Cardiac muscle cell (in vitro differentiated cells and primary cell): ENCODE data around the gene ZBTB46. TPM values are rescaled to one million over a fixed set of nuclear protein-coding genes. Genes with fewer than 3 reads are reported as not detected.

Experiments
- DNase-seq, 2 donors: peaks; one replicate each; pipeline versions ENCODE4 v3.0.0 to v3.0.0-alpha.2; 2010 to 2017; ENCODE audit warnings: low read depth in 1 of 2, low spot score in 1 of 2
- H3K27ac ChIP-seq: fragments of 200-600 bp; sonication (generic); 2 replicates; pipeline ENCODE4 v1.5.1; 2016
- H3K27me3 ChIP-seq: fragments of 200-600 bp; sonication (generic); 2 replicates; pipeline ENCODE4 v1.6.0; 2016; ENCODE audit warnings: control low read depth
- H3K36me3 ChIP-seq: fragments of 200-600 bp; sonication (generic); 2 replicates; pipeline ENCODE4 v1.5.1; 2016; ENCODE audit warnings: control low read depth
- H3K4me1 ChIP-seq: fragments of 200-600 bp; sonication (generic); 2 replicates; pipeline ENCODE4 v1.8.1; 2017; ENCODE audit warnings: low read depth, mild to moderate bottlenecking, mixed run types
- H3K4me3 ChIP-seq: fragments of 200-600 bp; sonication (generic); 2 replicates; pipeline ENCODE4 v1.5.1; 2016; ENCODE audit warnings: mild to moderate bottlenecking
- H3K9me3 ChIP-seq: fragments of 200-600 bp; sonication (generic); 2 replicates; pipeline ENCODE4 v1.5.1; 2017; ENCODE audit warnings: low read depth, mild to moderate bottlenecking, control low read depth
- polyA plus RNA-seq: library from polyadenylated mRNA; unstranded; fragments of >200 nt; fragmentation: Nextera tagmentation; extraction: Ambion mirVana; gene quantifications from 2 replicates; pipeline ENCODE4 v1.2.1, GENCODE V29; 2016
- total RNA-seq: library from RNA; depleted of rRNA; stranded (reverse); fragments of >200 nt; gene quantifications from 2 replicates; pipeline ENCODE4 v1.2.3, GENCODE V29; 2016
- TF ChIP-seq, protein P1 (sequence below): IDR thresholded peaks from 2 replicates; pipeline ENCODE4 v1.5.1; 2012; ENCODE audit warnings: low read depth, mild to moderate bottlenecking, low read length

ZBTB46 gene
- total and polyA plus RNA-seq, 2 experiments from 2014 or later: 24.1 to 53.4 TPM

DNA sequence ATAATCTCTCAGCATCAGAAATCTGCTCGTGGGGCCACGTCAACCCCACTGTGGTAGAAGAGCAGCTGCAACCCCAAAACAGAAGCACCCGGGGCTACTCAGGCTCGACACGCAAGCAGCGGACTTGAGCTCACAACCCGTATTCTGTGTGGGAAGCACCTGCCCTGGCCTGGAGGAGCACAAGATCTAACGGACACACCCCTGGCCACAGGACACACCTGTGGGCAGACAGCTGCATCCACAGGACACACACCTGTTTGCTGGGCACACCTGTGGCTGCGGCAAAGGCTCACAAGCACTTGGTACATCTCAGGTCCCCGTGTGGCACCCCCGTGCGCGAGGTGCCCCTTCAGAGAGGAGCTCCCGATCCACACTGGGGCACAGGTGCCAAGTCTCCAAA lies 36.5 kb downstream of the ZBTB46 start:
- Histone ChIP-seq H3K9me3 (no peaks in the 10 kb centered on the region), H3K27me3 (no peaks in the 10 kb centered on the region), H3K27ac (no peak overlapping the region), H3K36me3 (peaks cover 5% of the 10 kb centered on the region), H3K4me3 (no peak overlapping the region), H3K4me1 (peaks cover 10% of the 10 kb centered on the region)
- TF ChIP-seq, protein P1, sequence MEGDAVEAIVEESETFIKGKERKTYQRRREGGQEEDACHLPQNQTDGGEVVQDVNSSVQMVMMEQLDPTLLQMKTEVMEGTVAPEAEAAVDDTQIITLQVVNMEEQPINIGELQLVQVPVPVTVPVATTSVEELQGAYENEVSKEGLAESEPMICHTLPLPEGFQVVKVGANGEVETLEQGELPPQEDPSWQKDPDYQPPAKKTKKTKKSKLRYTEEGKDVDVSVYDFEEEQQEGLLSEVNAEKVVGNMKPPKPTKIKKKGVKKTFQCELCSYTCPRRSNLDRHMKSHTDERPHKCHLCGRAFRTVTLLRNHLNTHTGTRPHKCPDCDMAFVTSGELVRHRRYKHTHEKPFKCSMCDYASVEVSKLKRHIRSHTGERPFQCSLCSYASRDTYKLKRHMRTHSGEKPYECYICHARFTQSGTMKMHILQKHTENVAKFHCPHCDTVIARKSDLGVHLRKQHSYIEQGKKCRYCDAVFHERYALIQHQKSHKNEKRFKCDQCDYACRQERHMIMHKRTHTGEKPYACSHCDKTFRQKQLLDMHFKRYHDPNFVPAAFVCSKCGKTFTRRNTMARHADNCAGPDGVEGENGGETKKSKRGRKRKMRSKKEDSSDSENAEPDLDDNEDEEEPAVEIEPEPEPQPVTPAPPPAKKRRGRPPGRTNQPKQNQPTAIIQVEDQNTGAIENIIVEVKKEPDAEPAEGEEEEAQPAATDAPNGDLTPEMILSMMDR: no peak
- DNase-seq: no peak

DNA sequence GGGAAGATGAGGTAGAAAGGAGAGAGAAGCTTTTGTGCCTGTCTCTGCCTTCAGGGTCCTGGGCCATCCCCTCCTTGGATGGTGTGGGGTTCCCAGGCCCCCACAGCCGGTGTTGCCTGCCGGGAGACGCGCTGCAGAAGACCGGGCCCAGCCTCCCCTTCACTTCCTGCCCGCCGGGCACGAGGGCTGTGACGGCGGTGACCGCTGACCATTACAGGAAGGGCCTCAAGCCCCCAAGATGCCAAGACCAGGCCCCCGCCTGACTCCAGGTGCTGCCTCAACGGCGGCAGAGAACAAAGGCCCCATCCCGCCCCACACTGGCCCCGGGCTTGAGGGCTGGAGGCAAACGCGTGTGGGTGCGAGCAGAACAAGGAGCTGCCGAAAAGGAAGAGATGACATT lies 38.2 kb downstream of the ZBTB46 start:
- Histone ChIP-seq H3K9me3 (no peaks in the 10 kb centered on the region), H3K4me1 (peaks cover 18% of the 10 kb centered on the region), H3K27me3 (no peaks in the 10 kb centered on the region), H3K27ac (peak overlapping the region; percentile 64), H3K36me3 (peaks cover 14% of the 10 kb centered on the region), H3K4me3 (no peak overlapping the region)
- no peak for DNase-seq
- TF ChIP-seq, protein P1: no peak

DNA sequence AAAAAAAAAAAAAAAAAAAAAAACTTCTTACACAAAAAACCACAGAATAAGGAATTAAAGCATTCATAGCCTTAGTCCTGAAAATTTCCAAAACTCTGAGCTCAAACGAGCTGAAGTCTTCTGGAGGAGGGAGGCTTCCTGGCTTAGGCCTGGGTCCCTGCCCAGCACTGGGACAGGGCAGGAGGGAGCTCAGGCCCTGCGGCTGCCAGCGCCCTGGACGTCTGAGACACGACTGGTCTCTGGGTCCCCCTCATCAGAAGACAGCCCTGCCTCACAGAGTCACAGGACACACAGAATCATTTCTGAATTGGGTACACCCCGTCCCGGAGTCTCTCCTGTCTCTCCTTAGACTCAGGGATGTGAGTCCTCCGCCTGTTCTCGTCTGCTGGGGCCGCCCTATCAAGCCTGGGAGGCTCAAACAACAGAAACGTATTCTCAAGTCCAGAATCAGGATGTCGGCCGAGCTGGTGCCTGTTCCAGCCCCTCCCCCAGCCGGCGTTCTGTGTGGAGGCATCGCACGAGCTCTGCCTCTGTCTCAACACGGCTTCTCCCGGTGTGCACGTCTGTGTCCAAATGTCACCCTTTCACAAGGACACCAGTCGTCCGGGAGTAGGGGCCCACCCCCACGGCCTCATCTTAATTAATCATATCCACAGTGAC lies 39.4 kb downstream of the ZBTB46 start:
- Histone ChIP-seq H3K9me3 (no peaks in the 10 kb centered on the region), H3K4me3 (no peak overlapping the region), H3K4me1 (peaks cover 27% of the 10 kb centered on the region), H3K27ac (peak overlapping the region; percentile 64), H3K27me3 (no peaks in the 10 kb centered on the region), H3K36me3 (peaks cover 14% of the 10 kb centered on the region)
- TF ChIP-seq, protein P1: no peak
- DNase-seq: peak; percentile 6 to 19

DNA sequence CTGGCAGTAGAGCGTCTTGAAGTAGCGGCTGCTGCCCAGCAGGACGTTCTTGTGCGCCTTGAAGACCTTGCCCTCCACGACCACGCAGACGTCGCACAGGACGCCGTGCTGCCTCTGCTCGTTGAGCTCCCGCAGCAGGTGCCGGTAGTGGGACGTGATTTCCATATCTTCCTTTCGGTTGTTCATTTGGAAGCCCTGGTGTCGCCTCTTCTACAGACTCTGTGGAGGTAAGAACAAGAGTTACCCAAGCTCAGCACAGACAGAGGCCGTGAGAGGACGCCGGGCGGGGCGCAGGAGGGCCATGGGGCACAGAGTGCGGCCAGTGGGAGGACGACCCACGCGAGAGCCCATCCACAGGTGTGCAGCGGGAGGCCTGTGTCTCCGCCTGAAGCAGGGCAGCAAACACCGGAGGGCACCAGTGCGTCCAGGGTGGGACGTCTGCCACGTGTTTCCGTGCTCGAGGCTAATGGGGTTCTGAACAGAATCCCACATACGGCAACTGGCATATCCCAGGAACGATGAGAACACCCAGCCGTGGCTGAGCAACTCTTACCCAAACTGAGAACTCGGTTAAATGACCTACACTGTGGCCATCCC lies 40.4 kb downstream of the ZBTB46 start:
- H3K27me3 ChIP-seq: no peaks in the 10 kb centered on the region
- H3K4me3 ChIP-seq: no peak overlapping the region
- peaks cover 14% of the 10 kb centered on the region for H3K36me3 ChIP-seq
- peaks cover 36% of the 10 kb centered on the region for H3K4me1 ChIP-seq
- TF ChIP-seq, protein P1: no peak
- peak overlapping the region; percentile 29 for H3K27ac ChIP-seq
- H3K9me3 ChIP-seq: no peaks in the 10 kb centered on the region
- no peak for DNase-seq

DNA sequence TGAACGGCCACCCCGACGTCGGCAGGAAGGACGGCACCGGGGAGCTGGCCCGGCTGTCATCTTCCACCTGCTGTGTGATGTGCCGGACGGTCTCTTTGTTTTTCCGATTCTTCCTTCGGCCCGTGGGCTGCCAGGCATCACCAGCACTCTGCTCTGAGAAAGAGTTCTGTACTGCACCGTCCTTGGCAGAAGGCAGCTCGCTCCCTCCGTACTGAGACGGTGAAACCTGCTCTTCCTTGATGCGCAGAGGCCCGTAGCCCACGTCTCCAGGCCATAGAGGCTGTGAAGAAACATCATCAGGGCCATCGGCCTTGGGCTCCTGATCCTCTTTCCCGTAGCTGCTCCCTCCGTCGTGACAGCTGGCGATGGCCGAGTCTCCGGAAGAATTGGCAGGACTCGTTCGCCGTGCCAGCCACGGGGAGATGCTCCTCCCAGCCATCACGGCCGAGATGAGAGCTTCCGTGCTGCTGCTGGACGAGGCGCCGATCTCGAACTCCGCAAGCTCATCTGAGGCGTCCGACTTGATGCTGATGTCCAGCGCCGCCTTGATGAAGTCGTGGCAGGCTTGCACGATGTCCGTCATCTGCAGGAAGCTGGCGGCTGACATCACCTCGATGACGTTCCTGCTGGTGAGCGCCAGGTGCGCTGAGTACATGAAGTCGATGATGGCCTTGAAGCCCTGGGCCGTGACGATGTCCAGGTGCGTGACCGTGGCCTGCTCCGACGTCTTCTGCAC lies 41.1 kb downstream of the ZBTB46 start:
- no peak for DNase-seq
- H3K4me3 ChIP-seq: no peak overlapping the region
- TF ChIP-seq, protein P1: no peak
- H3K9me3 ChIP-seq: no peaks in the 10 kb centered on the region
- H3K27ac ChIP-seq: peak overlapping the region; percentile 97
- H3K36me3 ChIP-seq: peaks cover 14% of the 10 kb centered on the region
- no peaks in the 10 kb centered on the region for H3K27me3 ChIP-seq
- peaks cover 38% of the 10 kb centered on the region for H3K4me1 ChIP-seq
